HG02840 (cell line): ENCODE data around the gene ZNF234.
"Not testable (repeated sequence)": the region's sequence is repeated elsewhere in the genome, so short reads cannot be mapped to it uniquely, and the experiment has no call there.

Source experiments
- ATAC-seq: cut with Tn5 transposase; IDR thresholded peaks from one replicate; pipeline ENCODE4 v1.9.1; 2021; ENCODE audit warnings: mild to moderate bottlenecking, moderate library complexity, moderate number of reproducible peaks; ENCODE audit not compliant: unreplicated experiment, low FRiP score

The ZNF234 gene

GRCh38 chr19:44141191-44142058 is at the start of gene ZNF234:
TSS of gene ZNF234 (plus strand) at chr19:44141554. CDS start at chr19:44144633, 3,079 bp downstream.
- ATAC-seq, result peak; percentile 90

- ATAC-seq, result no peak
These were observed 49.2 kb upstream of the ZNF234 start for GRCh38 chr19:44092108-44092507.

DNA sequence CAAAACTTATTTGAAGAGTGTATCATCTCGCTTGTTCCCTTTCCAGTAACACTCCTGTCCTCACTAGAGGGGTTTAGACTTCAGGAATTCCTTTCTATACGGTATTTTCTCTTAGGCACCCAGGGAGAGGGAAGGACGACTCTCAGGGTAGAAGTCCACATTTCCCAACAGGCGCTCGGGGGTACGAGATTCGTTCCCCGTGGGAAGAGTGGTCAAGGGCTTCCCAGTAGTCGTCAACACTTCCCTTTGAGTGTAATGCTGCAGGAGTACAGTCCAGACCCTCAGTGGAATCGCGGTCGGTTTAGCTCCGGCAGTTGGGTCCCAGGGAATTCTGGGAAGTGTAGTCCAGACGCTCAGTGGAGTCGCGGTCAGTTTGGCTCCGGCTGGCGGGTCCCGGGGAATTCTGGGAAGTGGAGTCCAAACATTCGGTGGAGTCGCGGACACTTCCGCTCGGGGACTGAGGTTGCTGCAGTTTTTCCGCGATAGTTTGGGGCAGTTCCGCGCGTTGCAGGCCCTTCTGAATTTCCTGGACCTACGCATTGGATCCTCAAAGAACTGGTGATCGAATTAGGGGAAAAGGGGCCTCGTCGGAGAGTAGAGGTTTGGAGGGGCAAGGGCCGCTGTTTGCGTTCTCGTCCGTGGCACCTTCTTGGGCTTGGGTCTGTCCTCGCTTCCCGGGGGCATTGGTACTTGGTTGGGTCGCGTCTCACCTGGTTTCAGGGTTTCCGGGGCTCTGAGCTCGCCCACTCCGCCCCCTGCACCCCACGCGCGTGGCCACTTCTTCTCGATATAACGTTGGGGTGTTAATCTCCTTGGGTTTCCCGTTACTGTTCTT is 47.2 kb upstream of the ZNF234 start, which contains the start of gene ZNF224:
ZNF224 (plus strand) TSS at position 431 of the 835 bp plus-strand sequence. CDS start 3,513 bp downstream, outside the sequence.
- ATAC-seq, result peak; percentile 93

GRCh38 chr19:44107751-44108150 is 33.6 kb upstream of the ZNF234 start:
- ATAC-seq, result no peak

GRCh38 chr19:44109458-44109857 is 31.9 kb upstream of the ZNF234 start:
- no peak for ATAC-seq

DNA sequence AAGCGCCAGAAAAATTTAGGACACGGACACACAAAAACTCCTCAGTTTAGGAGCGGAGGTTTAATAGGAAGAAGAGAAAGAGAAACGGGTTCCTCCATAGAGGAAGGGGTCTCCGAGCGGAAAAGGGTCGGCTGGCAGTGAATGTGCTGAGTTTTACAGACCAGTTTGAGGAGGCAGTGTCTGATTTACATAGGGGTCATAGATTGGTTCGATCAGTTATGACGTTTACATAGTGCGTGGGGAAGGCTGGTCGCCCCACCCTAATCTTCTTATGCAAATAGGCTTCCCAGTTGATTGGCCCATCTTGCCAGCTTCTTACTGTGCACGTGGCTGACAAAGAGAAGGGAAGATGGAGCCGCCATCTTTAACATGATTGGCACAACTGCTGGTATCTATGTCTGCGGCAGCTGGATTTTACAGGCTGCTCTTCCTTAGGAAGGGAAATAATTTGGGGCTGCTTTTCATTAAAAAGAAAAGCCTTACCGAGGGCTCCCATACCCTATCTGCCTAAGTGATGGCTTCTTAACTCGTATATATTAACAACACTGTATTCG is 29.4 kb upstream of the ZNF234 start:
- no peak for ATAC-seq

GRCh38 chr19:44112802-44113137 is 28.6 kb upstream of the ZNF234 start:
- no peak for ATAC-seq

- peak; percentile 96 for ATAC-seq
These were observed 28.1 kb upstream of the ZNF234 start, which contains the start of gene ZNF225 for GRCh38 chr19:44113138-44113783. TSS of gene ZNF225 (plus strand) at chr19:44113399. CDS start at chr19:44115828, 2,429 bp downstream.

DNA sequence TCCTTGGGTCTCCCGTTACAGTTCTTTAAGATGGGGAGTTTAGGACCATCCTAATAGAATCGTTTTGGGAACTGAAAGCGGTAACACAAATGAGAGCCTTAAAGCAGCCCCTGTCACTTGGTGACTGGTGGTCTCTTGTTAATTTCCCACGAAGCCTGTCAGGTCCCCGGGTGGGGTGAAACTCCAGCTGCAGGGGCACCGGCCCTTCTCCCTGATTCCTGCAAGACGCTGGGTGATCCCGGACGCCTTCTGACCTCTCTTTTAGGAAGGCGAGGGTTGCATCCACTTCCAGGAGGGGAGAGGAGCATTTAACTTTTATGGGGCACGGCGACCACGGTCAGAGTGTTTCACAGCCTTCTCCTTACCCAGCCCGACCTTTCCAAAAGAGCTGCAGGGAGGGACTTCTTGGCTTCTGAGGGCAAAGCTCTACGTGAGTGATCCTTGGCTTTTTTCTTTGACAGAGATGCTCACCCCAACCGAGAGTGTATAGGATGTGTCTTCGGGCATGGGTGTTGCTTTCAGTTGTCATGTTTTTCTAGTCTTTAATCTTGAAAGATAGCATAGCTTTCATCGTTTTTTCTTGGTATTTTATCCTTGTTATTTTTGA is 27.5 kb upstream of the ZNF234 start:
- no peak for ATAC-seq

GRCh38 chr19:44121162-44121561 is 20.2 kb upstream of the ZNF234 start:
- not testable (repeated sequence) for ATAC-seq

- no peak for ATAC-seq
These were observed 9.4 kb upstream of the ZNF234 start for GRCh38 chr19:44131955-44132354.

DNA sequence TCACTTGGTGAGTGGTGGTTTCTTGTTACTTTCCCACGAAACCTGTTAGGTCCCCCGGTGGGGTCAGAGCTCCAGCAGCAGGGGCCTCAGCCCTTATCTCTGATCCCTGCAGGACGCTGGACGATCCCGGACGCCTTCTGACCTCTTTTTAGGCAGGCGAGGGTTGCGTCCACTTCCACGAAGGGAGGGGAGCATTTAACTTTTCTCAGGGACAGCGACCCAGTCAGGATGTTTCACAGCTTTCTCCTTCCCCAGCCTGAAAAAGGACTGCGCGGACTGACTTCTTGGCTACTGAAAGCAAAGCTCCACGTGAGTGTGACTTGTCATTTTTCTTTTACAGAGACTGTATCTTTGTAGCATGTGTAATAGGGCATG is 692 bp downstream of the ZNF234 start:
- ATAC-seq, result no peak

DNA sequence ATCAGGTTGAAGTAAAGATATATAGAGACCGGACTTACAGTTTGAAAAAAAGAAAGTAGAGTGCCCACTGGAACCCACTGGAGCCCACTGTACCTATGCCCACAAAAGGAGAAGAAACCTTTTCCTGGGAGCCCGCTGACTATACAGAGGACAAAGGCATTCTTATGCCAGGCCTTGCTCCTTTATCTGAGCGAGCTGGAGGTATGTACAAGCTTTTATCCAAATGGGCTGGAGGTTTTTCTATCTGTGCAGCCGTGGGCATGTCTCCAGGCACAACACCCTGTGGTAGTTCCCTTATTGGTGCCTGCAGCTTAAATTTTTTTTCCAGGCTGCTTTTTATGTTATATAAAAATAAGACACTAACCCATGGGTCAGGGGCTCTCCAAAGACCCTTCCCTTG is 8.4 kb downstream of the ZNF234 start:
- ATAC-seq, result no peak

GRCh38 chr19:44151491-44151890 is 10.1 kb downstream of the ZNF234 start:
- ATAC-seq, result no peak

GRCh38 chr19:44156475-44156874 is 15.1 kb downstream of the ZNF234 start:
- no peak for ATAC-seq

- no peak for ATAC-seq
These were observed 22.4 kb downstream of the ZNF234 start for GRCh38 chr19:44163789-44164188.

- ATAC-seq, result no peak
These were observed 22.9 kb downstream of the ZNF234 start for GRCh38 chr19:44164327-44164672.

- ATAC-seq, result peak; percentile 86
These were observed 23.5 kb downstream of the ZNF234 start, which contains the start of gene ZNF226 for GRCh38 chr19:44164673-44165512. TSS of gene ZNF226 (plus strand) at chr19:44165100. CDS start at chr19:44170081, 4,981 bp downstream.

- not testable (repeated sequence) for ATAC-seq
These were observed 29.3 kb downstream of the ZNF234 start for GRCh38 chr19:44170660-44171059.
